NCI-H345 treated with DMSO at 0.1 percent for 48 hours (cell line): ENCODE measurements around the gene GDPD5.

Experiments used
- DNase-seq: peaks from one replicate; lab custom pipeline; 2025; ENCODE audit not compliant: unreplicated experiment; lab: John Stamatoyannopoulos, UW

GDPD5 gene

GRCh38 chr11:75449776-75450175 lies 76.0 kb downstream of the GDPD5 start:
- DNase-seq, result no peak

GRCh38 chr11:75449271-75449670 lies 76.5 kb downstream of the GDPD5 start:
- no peak for DNase-seq

GRCh38 chr11:75447415-75447814 lies 78.3 kb downstream of the GDPD5 start:
- no peak for DNase-seq

GRCh38 chr11:75445315-75445953 lies 80.3 kb downstream of the GDPD5 start:
- DNase-seq, result no peak

- no peak for DNase-seq
Observed at GRCh38 chr11:75443043-75443442, 82.7 kb downstream of the GDPD5 start.

- DNase-seq, result no peak
Observed at GRCh38 chr11:75442161-75442885, 83.4 kb downstream of the GDPD5 start.

GRCh38 chr11:75441804-75442132 lies 84.0 kb downstream of the GDPD5 start:
- no peak for DNase-seq

- DNase-seq, result no peak
Observed at GRCh38 chr11:75440960-75441803, 84.6 kb downstream of the GDPD5 start.

GRCh38 chr11:75439495-75440120 lies 86.1 kb downstream of the GDPD5 start:
- DNase-seq, result no peak

GRCh38 chr11:75439026-75439425 lies 86.7 kb downstream of the GDPD5 start:
- DNase-seq, result no peak

GRCh38 chr11:75437966-75438659 lies 87.6 kb downstream of the GDPD5 start:
- DNase-seq, result no peak

GRCh38 chr11:75436806-75437205 lies 88.9 kb downstream of the GDPD5 start:
- DNase-seq, result no peak

GRCh38 chr11:75435571-75435925 lies 90.2 kb downstream of the GDPD5 start:
- DNase-seq, result no peak

GRCh38 chr11:75434886-75435570 lies 90.7 kb downstream of the GDPD5 start:
- no peak for DNase-seq

GRCh38 chr11:75434051-75434450 lies 91.7 kb downstream of the GDPD5 start:
- no peak for DNase-seq

- DNase-seq, result no peak
Observed at GRCh38 chr11:75433443-75433842, 92.3 kb downstream of the GDPD5 start.

- DNase-seq, result peak; percentile 29
Observed at GRCh38 chr11:75432911-75433321, 92.8 kb downstream of the GDPD5 start, which contains the start of gene KLHL35. KLHL35 (minus strand) TSS chr11:75433203; CDS start chr11:75430629, 2,574 bp downstream.

- no peak for DNase-seq
Observed at GRCh38 chr11:75431533-75432525, 93.9 kb downstream of the GDPD5 start.
